NCI-H2107 (cell line): ENCODE measurements around the gene CCL7.

Experiments
- DNase-seq: peaks from one replicate; lab custom pipeline; 2025; lab: John Stamatoyannopoulos, UW

The CCL7 gene

DNA sequence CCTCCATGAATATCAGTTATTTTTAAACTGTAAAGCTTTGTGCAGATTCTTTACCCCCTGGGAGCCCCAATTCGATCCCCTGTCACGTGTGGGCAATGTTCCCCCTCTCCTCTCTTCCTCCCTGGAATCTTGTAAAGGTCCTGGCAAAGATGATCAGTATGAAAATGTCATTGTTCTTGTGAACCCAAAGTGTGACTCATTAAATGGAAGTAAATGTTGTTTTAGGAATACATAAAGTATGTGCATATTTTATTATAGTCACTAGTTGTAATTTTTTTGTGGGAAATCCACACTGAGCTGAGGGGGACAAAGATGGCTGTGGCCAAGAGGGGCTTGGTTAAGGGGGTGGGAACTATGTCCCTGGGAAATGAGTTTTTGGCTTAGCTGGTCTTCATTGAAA is 17.9 kb downstream of the CCL7 start:
- DNase-seq = no peak

DNA sequence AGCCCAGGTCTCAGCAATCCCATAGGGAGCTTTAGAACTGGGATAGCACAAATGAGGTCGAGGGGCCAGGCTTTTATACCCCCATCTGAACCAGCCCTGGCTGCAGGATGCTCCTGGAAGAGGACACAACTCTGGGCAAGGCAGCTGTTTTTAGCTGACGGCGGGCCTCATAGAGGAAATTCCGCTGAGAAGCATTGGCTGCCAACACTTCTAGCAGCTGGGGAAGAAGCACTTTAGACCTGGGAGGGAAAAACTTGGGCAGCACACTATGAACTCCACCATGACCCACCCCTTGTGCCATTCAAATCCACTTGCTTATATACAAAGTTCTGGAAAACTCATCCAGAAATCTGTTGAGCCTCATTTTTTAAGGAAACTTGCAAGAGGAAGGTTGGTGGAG is 20.6 kb downstream of the CCL7 start:
- no peak for DNase-seq

DNA sequence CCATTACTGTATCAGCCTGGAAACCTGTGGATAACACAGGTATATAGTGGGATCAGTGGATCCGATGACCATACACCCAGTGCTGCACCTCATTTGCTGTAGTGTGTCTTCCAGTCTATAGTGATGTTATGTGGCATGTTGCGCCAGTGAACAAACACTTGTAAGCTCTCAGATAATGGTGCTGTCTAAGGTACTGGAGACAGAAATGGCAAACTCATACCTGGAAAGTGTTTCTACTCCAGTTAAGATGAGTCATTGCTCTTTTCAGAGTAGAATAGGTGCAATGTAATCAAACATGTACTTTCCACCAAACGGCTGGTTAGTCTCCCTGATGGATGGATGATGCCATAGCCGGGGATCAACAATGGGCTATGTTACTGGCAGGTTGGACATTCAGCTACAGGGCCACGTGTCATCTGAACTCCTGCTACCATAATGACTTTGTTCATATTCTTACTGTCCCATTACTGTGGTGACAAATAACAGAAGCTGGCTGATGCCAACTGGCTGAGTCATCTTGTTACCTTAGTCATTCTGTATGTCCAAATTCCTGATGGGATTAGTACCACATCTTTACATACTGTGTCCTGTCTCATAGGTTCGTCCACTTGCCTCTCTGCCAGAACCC is 21.8 kb downstream of the CCL7 start:
- no peak for DNase-seq

DNA sequence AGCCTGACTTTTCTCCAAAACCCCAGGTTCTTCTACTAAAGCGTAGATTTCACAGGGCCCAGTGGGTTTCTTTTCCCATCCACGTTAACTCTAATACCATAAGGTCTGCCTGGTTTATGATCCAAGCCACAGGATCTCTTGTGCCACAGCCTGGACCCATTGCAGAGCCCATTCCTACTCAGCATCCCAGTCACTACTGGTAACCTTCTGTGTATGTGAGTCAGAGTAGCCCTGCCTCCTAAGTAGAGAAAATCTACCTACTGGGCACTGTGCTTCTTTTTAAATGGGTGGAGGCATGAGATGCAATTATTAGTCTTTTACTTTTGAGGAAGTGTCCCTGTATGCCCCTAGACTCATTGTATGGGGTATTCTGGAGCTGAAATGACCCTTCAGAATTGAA is 29.0 kb downstream of the CCL7 start:
- no peak for DNase-seq

DNA sequence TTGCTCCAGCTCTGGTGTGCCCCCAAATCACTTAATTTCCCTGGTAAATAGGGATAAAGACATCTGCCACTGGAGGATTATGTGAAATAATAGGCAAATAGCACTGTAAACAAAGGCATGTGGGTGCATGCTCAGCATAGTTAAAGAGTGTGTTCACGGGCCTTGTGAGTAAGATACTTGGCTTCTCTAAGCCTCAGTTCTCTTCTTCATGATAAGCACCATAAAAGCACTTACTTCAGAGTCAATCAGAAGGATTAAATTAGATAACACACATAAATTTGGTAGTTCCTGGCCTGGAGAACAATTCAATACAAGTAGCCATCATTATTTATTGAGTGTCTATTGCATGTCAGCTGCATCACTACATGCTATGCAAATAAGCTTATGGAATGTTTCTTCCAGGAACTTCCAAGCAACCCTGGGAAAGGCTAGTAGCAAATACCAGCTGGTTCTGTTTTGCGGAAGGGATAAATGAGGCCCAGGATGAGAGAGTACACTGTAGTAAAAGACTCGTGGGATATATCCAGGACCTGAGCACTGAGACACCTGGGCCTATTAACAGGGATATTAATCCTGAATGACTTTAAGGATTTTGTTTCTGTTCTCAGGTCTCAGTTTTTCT is 30.0 kb downstream of the CCL7 start:
- DNase-seq = no peak

DNA sequence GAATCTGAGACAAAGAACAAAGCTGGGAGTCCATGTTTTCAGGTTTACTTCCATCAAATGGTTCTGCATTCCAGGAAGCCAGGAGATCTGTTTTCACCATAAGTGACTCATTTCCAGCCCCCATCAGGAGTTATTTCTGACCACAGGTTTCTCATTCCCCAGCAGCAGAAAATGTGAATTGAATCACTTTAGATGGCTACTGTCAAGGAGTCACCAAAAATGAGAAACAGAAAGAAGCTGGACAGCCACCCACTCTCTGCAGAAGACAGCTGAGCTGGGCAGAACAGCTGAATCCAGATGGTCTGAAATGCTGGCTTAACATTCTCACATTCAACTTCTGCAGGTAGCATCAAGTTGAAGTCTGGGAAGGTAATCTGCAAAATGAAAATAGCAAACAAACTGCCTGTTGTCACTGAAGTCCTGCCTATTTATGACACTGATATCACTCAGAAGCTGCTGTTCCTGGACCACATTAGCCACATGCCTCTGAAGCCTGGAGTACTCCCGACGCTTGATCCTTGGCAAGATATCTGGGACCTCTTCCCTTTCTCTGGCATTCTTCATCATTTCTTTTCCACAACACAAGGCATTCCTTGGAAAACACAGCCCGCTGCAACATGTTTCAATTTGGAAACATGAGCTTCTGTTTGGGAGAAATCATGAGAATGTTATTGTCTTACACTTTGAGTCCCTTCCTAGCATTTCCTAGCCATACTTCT is 30.8 kb downstream of the CCL7 start:
- DNase-seq = no peak

DNA sequence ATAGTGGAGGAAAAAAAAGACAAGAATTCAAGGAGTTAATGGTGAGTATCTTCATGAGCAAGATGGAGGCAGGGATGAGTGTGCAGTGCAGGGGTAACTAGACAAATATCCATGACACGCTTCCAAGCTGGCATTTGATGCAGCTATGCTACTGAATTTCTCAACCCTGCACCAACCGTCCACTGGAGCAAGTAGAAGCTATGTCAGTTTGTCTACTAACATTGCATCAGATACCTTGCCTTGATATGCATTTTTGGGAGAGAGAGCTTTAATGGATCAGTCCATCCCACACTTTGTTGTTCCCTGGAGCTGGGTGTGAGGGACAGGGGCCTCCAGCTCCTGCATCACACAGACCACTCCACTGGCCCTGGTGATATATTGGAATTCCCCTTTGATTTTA is 32.0 kb downstream of the CCL7 start:
- no peak for DNase-seq

DNA sequence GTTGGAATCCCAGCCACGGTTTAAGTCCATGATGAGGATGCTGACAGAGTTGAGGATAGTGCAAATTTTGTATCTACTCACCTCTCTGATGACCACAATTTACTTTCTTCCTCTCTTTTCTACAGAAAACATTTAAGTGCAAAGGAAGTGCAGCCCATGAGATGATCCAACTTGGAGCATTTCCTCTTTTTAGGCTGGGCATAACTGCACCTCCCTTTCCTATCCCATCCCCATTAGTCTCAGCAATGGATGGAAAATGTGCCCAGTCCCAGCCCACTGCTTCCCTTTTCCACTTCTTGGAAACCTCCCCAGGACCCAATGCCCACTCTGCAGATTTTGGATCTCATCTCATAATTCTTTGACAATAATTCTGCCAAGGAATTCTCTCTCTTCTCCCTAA is 32.6 kb downstream of the CCL7 start:
- DNase-seq = no peak

DNA sequence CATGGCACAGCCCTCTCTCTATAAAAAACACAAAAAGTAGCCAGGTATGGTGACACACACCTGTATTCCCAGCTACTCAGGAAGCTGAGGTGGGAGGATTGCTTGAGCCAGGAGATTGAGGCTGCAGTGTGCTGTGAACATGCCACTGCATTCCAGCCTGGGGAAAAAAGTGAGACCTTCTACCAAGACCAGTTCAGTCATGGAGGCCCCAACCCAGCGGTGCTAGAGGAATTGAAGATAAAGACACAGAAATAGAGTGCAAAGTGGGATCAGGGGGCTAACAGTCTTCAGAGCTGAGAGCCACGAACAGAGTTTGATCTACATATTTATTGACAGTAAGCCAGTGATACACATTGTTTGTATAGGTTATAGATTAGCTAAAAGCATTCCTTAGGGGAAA is 33.6 kb downstream of the CCL7 start:
- DNase-seq = no peak

DNA sequence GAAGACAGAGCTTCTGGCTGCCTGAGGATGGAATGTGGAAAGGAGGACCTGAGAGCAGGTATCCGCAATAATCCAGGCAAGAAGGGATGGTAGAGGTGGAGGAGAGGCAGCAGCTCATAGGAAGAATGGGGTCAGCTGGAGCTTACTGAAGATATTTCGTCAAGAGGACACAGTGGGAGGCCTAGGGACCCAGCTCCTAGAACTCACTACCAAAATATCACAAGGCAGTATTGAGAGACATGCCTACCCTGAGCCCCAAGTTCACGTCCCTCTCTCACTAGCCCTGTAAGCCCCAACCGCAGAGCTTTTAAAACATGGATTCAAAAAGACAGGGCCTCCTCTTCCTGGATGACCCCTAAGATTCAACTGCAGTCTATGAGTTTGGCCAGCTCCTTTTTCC is 35.0 kb downstream of the CCL7 start:
- no peak for DNase-seq

DNA sequence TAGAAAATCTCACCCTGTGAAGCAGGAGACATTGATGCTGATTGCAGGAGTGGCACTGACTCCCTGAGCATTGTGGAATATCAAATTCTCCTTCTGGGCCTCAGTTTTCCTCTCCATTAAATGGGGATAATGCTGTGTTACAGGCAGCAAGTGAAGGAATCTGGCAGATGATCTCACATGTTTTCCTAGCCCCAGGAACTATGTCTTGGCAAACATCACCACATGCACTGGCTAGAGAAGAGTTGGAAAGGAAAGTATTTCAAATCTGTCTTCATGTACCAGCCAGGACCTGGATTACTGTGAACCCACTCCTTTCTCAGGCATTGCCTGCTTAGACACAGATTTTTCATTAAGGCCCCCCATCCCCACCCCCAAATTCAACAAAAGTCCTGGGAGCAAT is 35.6 kb downstream of the CCL7 start:
- no peak for DNase-seq

DNA sequence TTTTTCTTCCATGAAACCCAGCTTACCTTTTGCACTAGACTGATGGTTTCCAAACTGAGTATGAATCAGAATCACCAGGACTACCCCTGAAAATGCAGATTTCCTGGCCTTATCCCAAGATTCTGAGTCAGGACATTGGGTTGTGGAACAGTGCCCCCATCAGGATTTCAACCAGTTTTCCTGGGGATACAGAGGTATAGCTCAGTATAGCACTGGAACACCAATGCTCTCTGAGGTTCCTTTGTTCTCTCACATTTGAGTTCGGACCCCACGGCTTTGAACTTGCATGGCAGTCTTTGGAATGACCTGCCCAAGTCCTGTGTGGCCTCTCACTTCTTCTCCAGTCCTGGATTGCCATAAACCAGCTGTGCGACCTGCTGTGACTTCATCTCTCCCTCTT is 36.4 kb downstream of the CCL7 start:
- DNase-seq = no peak

DNA sequence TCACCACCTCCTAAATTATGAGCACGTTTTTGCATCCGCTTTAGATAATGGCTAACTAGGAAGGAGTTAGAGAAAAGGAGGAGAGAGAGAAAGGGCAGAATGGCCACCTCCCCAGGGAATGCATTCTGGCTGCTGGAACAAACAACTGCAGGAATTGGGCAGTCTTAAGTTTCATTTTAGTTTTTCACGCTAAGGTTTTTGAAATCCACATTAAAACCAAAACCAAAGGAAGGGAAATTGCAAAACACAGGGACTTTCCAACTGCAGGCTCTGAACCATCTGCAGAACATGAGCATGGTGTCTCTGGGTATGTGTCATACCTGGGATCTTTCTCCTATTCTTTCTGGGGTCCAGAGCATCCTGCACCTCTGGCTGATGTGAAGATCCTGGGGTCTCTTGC is 37.1 kb downstream of the CCL7 start:
- DNase-seq = no peak

DNA sequence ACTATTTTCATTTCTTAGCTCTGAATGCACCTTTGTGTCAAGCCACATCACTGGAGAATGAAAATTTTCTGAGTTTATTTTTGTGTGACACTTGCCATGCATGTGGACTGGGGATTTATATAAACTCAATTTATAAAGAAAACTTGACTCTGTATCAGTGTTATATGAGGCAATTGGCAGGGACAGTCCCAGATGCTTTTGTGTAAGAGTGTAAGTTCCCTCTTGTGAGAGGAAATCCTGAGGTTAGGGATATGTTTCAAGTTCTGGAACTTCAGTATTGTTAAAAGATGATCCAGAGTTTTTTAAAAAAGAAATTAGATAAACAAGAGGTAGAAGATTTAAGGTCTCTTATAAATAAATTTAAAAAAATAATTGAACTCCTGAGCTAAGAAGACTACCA is 38.4 kb downstream of the CCL7 start:
- DNase-seq = no peak

DNA sequence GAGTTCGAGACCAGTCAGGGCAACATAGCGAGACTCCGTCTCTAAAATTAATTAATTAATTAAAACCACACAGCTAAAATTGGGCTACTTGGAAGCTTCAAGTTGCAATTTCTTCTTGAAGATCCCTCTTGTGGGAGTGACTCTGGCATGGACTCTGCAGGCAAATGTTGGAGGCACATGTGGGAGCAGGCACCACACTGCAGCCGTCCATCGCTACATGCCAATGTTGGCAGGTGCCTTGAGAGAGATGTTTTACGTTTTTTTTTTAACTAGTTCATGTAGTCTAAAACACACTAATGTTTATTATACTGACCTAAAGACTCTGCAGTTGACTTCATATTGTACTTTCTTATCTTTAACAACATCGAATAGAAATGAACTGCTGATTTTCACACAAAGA is 41.3 kb downstream of the CCL7 start:
- no peak for DNase-seq

DNA sequence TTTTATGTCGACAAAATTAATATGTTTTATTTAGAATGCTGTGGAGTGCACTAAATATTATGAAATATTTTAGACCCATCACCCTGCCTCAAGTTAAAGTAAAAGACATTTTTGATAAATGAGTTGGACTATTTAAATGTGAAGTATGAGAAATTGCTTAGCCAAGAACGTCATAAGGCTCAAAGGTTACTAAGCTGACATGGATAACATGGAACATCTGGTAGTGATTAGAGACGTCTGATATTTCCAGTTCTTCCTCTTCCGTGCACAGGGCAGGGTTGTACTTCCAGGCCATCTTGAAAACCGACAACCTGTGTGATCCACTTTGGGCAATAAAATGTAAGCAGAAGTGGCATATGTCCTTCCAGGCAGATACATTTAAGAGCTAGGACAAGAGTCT is 42.1 kb downstream of the CCL7 start:
- no peak for DNase-seq

DNA sequence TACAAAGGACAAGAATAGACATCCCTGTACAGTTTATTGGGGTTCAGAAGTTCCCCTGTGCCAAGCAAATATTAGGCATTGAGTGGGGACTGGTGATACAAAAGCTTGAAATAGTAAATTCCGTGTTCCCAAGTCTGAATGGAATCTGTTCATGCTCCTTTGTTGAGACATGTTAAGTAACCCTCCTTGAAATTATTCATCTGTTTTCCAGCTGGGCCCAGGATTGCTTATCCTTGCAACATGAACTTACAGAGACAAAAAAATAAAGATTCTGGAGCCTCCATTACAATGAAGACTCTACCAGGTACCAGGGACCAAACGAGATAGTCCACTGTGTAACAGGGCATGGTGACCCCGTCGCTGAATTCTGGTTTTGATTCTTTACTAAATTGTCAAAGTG is 43.1 kb downstream of the CCL7 start:
- DNase-seq = no peak

DNA sequence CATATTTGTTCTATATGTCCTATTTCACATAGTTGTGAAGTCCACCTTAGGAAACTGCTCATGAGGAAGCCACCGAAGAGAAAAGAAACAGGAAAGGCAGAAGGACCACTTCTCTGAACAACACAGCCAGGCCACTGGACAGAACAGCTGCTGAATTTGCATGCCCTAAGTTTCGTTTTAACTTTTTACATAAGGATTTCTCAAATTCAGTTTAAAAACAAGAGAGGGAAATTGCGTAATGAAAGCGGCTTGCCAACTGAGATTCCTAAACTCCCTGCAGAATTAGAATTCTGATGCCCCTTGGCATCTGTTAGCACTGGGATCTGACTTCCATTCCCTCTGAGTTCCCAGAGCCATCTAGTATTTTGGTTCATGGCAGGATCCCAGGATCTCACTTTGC is 44.3 kb downstream of the CCL7 start:
- DNase-seq = no peak

DNA sequence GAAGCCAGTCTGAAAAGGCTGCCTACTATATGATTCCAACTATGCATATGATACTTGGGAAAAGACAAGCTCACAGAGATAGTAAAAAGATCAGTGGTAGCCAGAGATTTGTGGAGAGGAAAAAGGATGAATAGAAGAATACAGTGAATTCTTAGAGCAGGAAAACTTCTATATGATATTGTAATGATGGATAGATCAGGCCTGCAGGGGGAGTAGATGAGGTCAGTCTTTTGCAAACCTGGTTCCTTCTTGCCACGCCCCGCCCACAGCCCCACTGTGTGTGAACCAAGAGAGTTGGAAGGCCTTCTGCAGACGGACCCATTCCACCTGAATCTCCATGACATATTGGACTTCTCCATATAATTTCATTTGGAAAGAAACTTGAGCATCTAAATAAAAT is 48.5 kb downstream of the CCL7 start:
- no peak for DNase-seq

DNA sequence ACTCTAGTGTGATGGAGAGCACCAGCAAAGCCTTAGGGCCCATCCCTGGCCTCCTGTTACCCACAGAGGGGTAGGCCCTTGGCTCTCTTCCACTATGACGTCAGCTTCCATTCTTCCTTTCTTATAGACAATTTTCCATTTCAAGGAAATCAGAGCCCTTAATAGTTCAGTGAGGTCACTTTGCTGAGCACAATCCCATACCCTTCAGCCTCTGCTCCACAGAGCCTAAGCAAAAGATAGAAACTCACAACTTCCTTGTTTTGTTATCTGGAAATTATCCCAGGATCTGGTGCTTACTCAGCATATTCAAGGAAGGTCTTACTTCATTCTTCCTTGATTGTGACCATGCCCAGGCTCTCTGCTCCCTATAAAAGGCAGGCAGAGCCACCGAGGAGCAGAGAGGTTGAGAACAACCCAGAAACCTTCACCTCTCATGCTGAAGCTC is 49.0 kb downstream of the CCL7 start, which contains the start of gene CCL8:
Gene CCL8, plus strand, starts transcription at position 397 of the 445 bp plus-strand sequence. CDS start 67 bp downstream, outside the sequence.
- no peak for DNase-seq
